GM23338 (cell line): ENCODE results near the gene KRTAP4-1. TPM values are rescaled to one million over a fixed set of nuclear protein-coding genes. Genes with fewer than 3 reads are reported as not detected.

Experiments
- ATAC-seq: fragments of 200-7000 bp; cut with Tn5 transposase; 3 replicates; pipeline ENCODE4 v1.9.1; 2020
- DNase-seq: peaks from one replicate; pipeline ENCODE4 v3.0.0-alpha.2; 2015; ENCODE audit warnings: low spot score
- H2AFZ ChIP-seq: fragments of 200-600 bp; sonication (generic); 2 replicates; pipeline ENCODE4 v1.8.0; 2016; ENCODE audit warnings: antibody characterized with exemption, mild to moderate bottlenecking, moderate library complexity
- H3F3A ChIP-seq: fragments of 200-600 bp; sonication (generic); replicated peaks from 2 replicates; pipeline ENCODE4 v1.8.0; 2017; ENCODE audit warnings: antibody characterized with exemption, mixed run types, low read depth
- H3K27ac ChIP-seq: fragments of 200-600 bp; sonication (generic); 2 replicates; pipeline ENCODE4 v1.6.1; 2016; ENCODE audit warnings: low read depth
- H3K27me3 ChIP-seq: fragments of 200-600 bp; sonication (generic); 2 replicates; pipeline ENCODE4 v1.8.0; 2016; ENCODE audit warnings: mild to moderate bottlenecking, mixed run types, moderate library complexity; ENCODE audit not compliant: insufficient read depth
- H3K36me3 ChIP-seq: fragments of 200-600 bp; sonication (generic); 2 replicates; pipeline ENCODE4 v1.8.0; 2016; ENCODE audit warnings: mild to moderate bottlenecking; ENCODE audit not compliant: insufficient read depth
- H3K4me1 ChIP-seq: fragments of 200-600 bp; sonication (generic); 2 replicates; pipeline ENCODE4 v1.8.0; 2016; ENCODE audit warnings: mild to moderate bottlenecking, moderate library complexity; ENCODE audit not compliant: insufficient read depth
- H3K4me2 ChIP-seq: fragments of 200-600 bp; sonication (generic); 2 replicates; pipeline ENCODE4 v1.7.1; 2017; ENCODE audit warnings: mixed run types
- H3K4me3 ChIP-seq: fragments of 200-600 bp; sonication (generic); 2 replicates; pipeline ENCODE4 v1.6.1; 2016; ENCODE audit warnings: mixed run types
- H3K79me2 ChIP-seq: fragments of 200-600 bp; sonication (generic); replicated peaks from 2 replicates; pipeline ENCODE4 v1.8.0; 2017; ENCODE audit warnings: mild to moderate bottlenecking; ENCODE audit not compliant: insufficient read depth
- H3K9me2 ChIP-seq: fragments of 200-600 bp; sonication (generic); 2 replicates; pipeline ENCODE4 v1.8.0; 2017; ENCODE audit not compliant: insufficient read depth
- H4K20me1 ChIP-seq: fragments of 200-600 bp; sonication (generic); replicated peaks from 2 replicates; pipeline ENCODE4 v1.8.0; 2017; ENCODE audit warnings: mild to moderate bottlenecking; ENCODE audit not compliant: insufficient read depth
- H3K27ac Mint-ChIP-seq: 2 replicates; pipeline ENCODE4 v1.8.0; 2020; ENCODE audit warnings: inconsistent platforms, mild to moderate bottlenecking, moderate library complexity, mixed read lengths
- H3K27me3 Mint-ChIP-seq: 3 replicates; pipeline ENCODE4 v1.8.0; 2022; ENCODE audit warnings: low read depth, mild to moderate bottlenecking, moderate library complexity, mixed read lengths, inconsistent platforms; ENCODE audit not compliant: insufficient read depth, poor library complexity
- H3K36me3 Mint-ChIP-seq: 3 replicates; pipeline ENCODE4 v1.8.0; 2021; ENCODE audit warnings: low read depth, mild to moderate bottlenecking, inconsistent platforms, moderate library complexity, mixed read lengths
- H3K4me1 Mint-ChIP-seq: 3 replicates; pipeline ENCODE4 v1.8.0; 2020; ENCODE audit warnings: mild to moderate bottlenecking, inconsistent platforms, mixed read lengths
- H3K4me3 Mint-ChIP-seq: 3 replicates; pipeline ENCODE4 v1.8.0; 2021; ENCODE audit warnings: moderate library complexity, mild to moderate bottlenecking, inconsistent platforms, mixed read lengths
- H3K9me3 Mint-ChIP-seq: 3 replicates; pipeline ENCODE4 v1.8.0; 2020; ENCODE audit warnings: moderate library complexity, mild to moderate bottlenecking, inconsistent platforms, mixed read lengths
- CREB1 ChIP-seq: fragments of 250-450 bp; sonication (Bioruptor Pico); IDR thresholded peaks from 2 replicates; pipeline ENCODE4 v1.5.0; 2020; ENCODE audit warnings: low read depth, mild to moderate bottlenecking, moderate library complexity
- CTCF ChIP-seq, 2 experiments: fragments of 200-600 bp in 1 of 2; sonication (generic) in 1 of 2; conservative IDR thresholded peaks; 2 replicates each; pipeline versions ENCODE4 v1.5.1 to v1.6.1; 2016 to 2017; ENCODE audit warnings: antibody characterized with exemption in 2 of 2, low read depth in 2 of 2, mild to moderate bottlenecking in 2 of 2, moderate library complexity in 1 of 2
- ETS1 ChIP-seq: IDR thresholded peaks from 2 replicates; pipeline ENCODE4 v1.6.1; 2016; ENCODE audit warnings: antibody characterized with exemption
- EZH2 ChIP-seq: fragments of 200-600 bp; sonication (generic); IDR thresholded peaks from one replicate; pipeline ENCODE4 v1.8.0; 2017; ENCODE audit warnings: antibody characterized with exemption, mild to moderate bottlenecking, low read depth; ENCODE audit not compliant: unreplicated experiment
- EZH2phosphoT487 ChIP-seq: fragments of 200-600 bp; sonication (generic); IDR thresholded peaks from one replicate; pipeline ENCODE4 v1.8.1; 2018; ENCODE audit warnings: antibody characterized with exemption; ENCODE audit not compliant: unreplicated experiment
- JUNB ChIP-seq: IDR thresholded peaks from one replicate; pipeline ENCODE4 v1.6.1; 2016; ENCODE audit warnings: antibody characterized with exemption; ENCODE audit not compliant: unreplicated experiment
- NANOG ChIP-seq: IDR thresholded peaks from 2 replicates; pipeline ENCODE4 v1.6.1; 2016; ENCODE audit warnings: antibody characterized with exemption, borderline replicate concordance
- POLR2AphosphoS5 ChIP-seq: IDR thresholded peaks from 2 replicates; pipeline ENCODE4 v1.6.1; 2016; ENCODE audit warnings: antibody characterized with exemption, low read depth
- REST ChIP-seq: IDR thresholded peaks from one replicate; pipeline ENCODE4 v1.6.1; 2018; ENCODE audit warnings: antibody characterized with exemption; ENCODE audit not compliant: unreplicated experiment
- STAT1 ChIP-seq: IDR thresholded peaks from one replicate; pipeline ENCODE4 v1.6.1; 2016; ENCODE audit warnings: antibody characterized with exemption; ENCODE audit not compliant: unreplicated experiment
- ZNF114 ChIP-seq: fragments of 250-450 bp; sonication (Bioruptor Pico); IDR thresholded peaks from 2 replicates; pipeline ENCODE4 v1.5.0; 2020; ENCODE audit warnings: mild to moderate bottlenecking, moderate library complexity
- ZNF331 ChIP-seq: fragments of 250-450 bp; sonication (Bioruptor Pico); IDR thresholded peaks from 2 replicates; pipeline ENCODE4 v1.5.0; 2020; ENCODE audit warnings: low read depth, mild to moderate bottlenecking, moderate library complexity
- ZNF462 ChIP-seq: fragments of 250-450 bp; sonication (Bioruptor Pico); IDR thresholded peaks from 2 replicates; pipeline ENCODE4 v1.5.0; 2020; ENCODE audit warnings: mild to moderate bottlenecking, moderate library complexity
- polyA plus RNA-seq: library from polyadenylated mRNA; unstranded; fragments of >200 nt; fragmentation: Nextera tagmentation; extraction: Ambion mirVana; gene quantifications from 2 replicates; pipeline ENCODE4 v1.2.1, GENCODE V29; 2016
- total RNA-seq: library from RNA; depleted of rRNA; stranded (reverse); fragments of >200 nt; shearing (Covaris generic); gene quantifications from 2 replicates; pipeline ENCODE4 v1.2.3, GENCODE V29; 2014

KRTAP4-1 gene
- total and polyA plus RNA-seq, 2 experiments from 2014 or later = not detected

GRCh38 chr17:41141361-41141760, 43.4 kb downstream of the KRTAP4-1 start:
- DNase-seq (no peak), ATAC-seq (no peak)
- Mint-ChIP-seq H3K4me3 (no peak overlapping the region), H3K4me1 (no peaks in the 10 kb centered on the region), H3K27me3 (no peaks in the 10 kb centered on the region), H3K9me3 (peaks cover 42% of the 10 kb centered on the region), H3K36me3 (peaks cover 28% of the 10 kb centered on the region), H3K27ac (no peak overlapping the region)
- no peaks in the 10 kb centered on the region for H3K79me2 ChIP-seq
- 0 out of 2 replicates have a peak, but pooled peaks cover 3% of the 10 kb centered on the region for H3K9me2 ChIP-seq
- TF ChIP-seq JUNB = no peak
- TF ChIP-seq ZNF462 (CRISPR knock-in tag) = no peak
- TF ChIP-seq ZNF331 = no peak
- no peak for TF ChIP-seq STAT1
- no peak for TF ChIP-seq EZH2phosphoT487
- TF ChIP-seq POLR2AphosphoS5 = no peak
- TF ChIP-seq CTCF (conservative IDR thresholded peaks at IDR 0.05; ENCODE audit: low read depth in 2 of 2) = no peak
- TF ChIP-seq EZH2 = no peak
- no peak for TF ChIP-seq REST
- TF ChIP-seq ZNF114 = no peak
- no peak for TF ChIP-seq CREB1 (CRISPR knock-in tag)
- no peak for TF ChIP-seq NANOG
- no peak for TF ChIP-seq ETS1
- no peaks in the 10 kb centered on the region for H3F3A ChIP-seq
- H3K4me2 ChIP-seq = no peak overlapping the region
- no peak overlapping the region for H3K4me3 ChIP-seq
- no peaks in the 10 kb centered on the region for H4K20me1 ChIP-seq
- H3K27ac ChIP-seq = no peak overlapping the region
- no peaks in the 10 kb centered on the region for H3K4me1 ChIP-seq
- H3K36me3 ChIP-seq = no peaks in the 10 kb centered on the region; the same call in 1 of the 2 replicates
- H2AFZ ChIP-seq = no peak overlapping the region
- H3K27me3 ChIP-seq = no peaks in the 10 kb centered on the region
